ENCODE measurements around the gene INPP4B.
A peak's percentile ranks its signal among the peaks of the same experiment; 100 is the strongest.

Gene INPP4B

GRCh38 chr4:142752202-142752786 is 93.8 kb downstream of the INPP4B start:
- peak in 1 of 2 donors; percentile 41 for DNase-seq (ENCODE audit: low read depth in 2 of 2)
- TF ChIP-seq CTCF (IDR thresholded peaks at IDR 0.05; ENCODE audit: low read depth, low read length), result no peak
- no peak overlapping the region for H3K4me3 ChIP-seq (replicated peaks in 1 of 2; ENCODE audit: low read depth in 2 of 2, low read length in 2 of 2)

- TF ChIP-seq CTCF (IDR thresholded peaks at IDR 0.05; ENCODE audit: low read depth, low read length), result no peak
- DNase-seq (ENCODE audit: low read depth in 2 of 2), result peak; percentile 59 to 96
- no peak overlapping the region for H3K4me3 ChIP-seq (replicated peaks in 1 of 2; ENCODE audit: low read depth in 2 of 2, low read length in 2 of 2)
Observed at GRCh38 chr4:142743121-142743825, 102.8 kb downstream of the INPP4B start.

- no peak overlapping the region for H3K4me3 ChIP-seq (replicated peaks in 1 of 2; ENCODE audit: low read depth in 2 of 2, low read length in 2 of 2)
- peak; percentile 22 for TF ChIP-seq CTCF (IDR thresholded peaks at IDR 0.05; ENCODE audit: low read depth, low read length)
- DNase-seq (ENCODE audit: low read depth in 2 of 2), result no peak
Observed at GRCh38 chr4:142741995-142742394, 104.1 kb downstream of the INPP4B start.

GRCh38 chr4:142728233-142728632 is 117.9 kb downstream of the INPP4B start:
- no peak overlapping the region for H3K4me3 ChIP-seq (replicated peaks in 1 of 2; ENCODE audit: low read depth in 2 of 2, low read length in 2 of 2)
- TF ChIP-seq CTCF (IDR thresholded peaks at IDR 0.05; ENCODE audit: low read depth, low read length), result no peak
- DNase-seq (ENCODE audit: low read depth in 2 of 2), result no peak

- DNase-seq (ENCODE audit: low read depth in 2 of 2), result no peak
- no peak for TF ChIP-seq CTCF (IDR thresholded peaks at IDR 0.05; ENCODE audit: low read depth, low read length)
Observed at GRCh38 chr4:142727149-142727548, 119.0 kb downstream of the INPP4B start.

GRCh38 chr4:142725886-142726285 is 120.2 kb downstream of the INPP4B start:
- no peak for DNase-seq (ENCODE audit: low read depth in 2 of 2)
- no peak for TF ChIP-seq CTCF (IDR thresholded peaks at IDR 0.05; ENCODE audit: low read depth, low read length)
- H3K4me3 ChIP-seq (replicated peaks in 1 of 2; ENCODE audit: low read depth in 2 of 2, low read length in 2 of 2), result no peak overlapping the region

More at GRCh38 chr4:142727149-142727548, 119.0 kb downstream of the INPP4B start:
- no peak overlapping the region for H3K4me3 ChIP-seq (replicated peaks in 1 of 2; ENCODE audit: low read depth in 2 of 2, low read length in 2 of 2)
